Neural progenitor cell (in vitro differentiated cells): Measurements from ENCODE around the gene PRRX1.

Experiments
- EZH2 ChIP-seq: fragments of 200-600 bp; sonication (generic); IDR thresholded peaks from 2 replicates; pipeline ENCODE4 v1.6.1; 2017; ENCODE audit warnings: antibody characterized with exemption, mild to moderate bottlenecking, moderate library complexity
- EZH2phosphoT487 ChIP-seq: fragments of 200-600 bp; sonication (generic); IDR thresholded peaks from 2 replicates; pipeline ENCODE4 v1.6.1; 2017; ENCODE audit warnings: antibody characterized with exemption
- TF ChIP-seq, protein P1 (sequence below): fragments of 200-600 bp; sonication (generic); IDR thresholded peaks from 2 replicates; pipeline ENCODE4 v1.5.1; 2017; ENCODE audit warnings: antibody characterized with exemption, mild to moderate bottlenecking

DNA sequence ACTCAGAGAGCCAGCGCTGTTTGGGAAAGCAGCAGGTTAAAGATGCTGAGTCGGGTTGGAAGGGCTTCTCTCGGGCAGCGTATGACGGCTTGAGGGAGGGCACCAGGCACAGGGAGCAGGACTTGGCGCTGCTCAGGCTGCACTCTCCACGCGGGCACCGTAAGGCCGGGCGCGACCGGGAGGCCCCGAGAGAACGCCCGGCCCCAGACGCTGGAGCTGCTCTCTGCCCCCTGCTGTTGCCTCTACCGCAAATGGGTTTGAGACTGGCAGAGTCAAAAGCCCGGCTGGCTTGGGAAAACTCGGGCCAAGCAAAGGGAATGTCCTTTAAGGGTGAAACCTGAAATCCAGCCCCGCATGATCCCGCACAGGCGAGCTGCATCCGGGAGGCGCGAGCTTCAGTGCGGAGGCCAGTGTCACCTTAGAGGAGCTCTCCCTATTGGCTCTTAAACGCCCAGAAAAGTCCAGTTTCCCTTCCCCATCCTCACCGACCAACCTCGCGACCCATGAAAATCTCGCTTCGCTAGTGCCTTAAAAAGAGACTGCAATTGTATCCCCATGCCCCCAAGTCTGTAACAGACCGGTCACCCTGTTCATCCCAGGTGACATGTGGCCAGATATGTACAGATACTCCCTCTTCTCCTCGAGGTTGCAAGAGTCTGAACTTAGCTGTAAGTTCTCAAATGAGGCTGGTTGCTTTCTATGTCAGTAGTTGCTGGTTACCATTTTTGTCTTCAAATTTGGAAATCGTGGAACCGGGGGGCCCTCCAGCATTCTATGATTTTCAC is 1.1 kb downstream of the PRRX1 start:
- peak; percentile 67 for TF ChIP-seq EZH2
- TF ChIP-seq, protein P1, sequence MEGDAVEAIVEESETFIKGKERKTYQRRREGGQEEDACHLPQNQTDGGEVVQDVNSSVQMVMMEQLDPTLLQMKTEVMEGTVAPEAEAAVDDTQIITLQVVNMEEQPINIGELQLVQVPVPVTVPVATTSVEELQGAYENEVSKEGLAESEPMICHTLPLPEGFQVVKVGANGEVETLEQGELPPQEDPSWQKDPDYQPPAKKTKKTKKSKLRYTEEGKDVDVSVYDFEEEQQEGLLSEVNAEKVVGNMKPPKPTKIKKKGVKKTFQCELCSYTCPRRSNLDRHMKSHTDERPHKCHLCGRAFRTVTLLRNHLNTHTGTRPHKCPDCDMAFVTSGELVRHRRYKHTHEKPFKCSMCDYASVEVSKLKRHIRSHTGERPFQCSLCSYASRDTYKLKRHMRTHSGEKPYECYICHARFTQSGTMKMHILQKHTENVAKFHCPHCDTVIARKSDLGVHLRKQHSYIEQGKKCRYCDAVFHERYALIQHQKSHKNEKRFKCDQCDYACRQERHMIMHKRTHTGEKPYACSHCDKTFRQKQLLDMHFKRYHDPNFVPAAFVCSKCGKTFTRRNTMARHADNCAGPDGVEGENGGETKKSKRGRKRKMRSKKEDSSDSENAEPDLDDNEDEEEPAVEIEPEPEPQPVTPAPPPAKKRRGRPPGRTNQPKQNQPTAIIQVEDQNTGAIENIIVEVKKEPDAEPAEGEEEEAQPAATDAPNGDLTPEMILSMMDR, result no peak
- TF ChIP-seq EZH2phosphoT487, result peak; percentile 26
